Measurements from ENCODE around the gene S100A10. TPM values are rescaled to one million over a fixed set of nuclear protein-coding genes. Genes with fewer than 3 reads are reported as not detected.

S100A10 gene
- polyA plus RNA-seq, 1 donor from 2014 or later = 24.5 TPM

- H3K4me2 ChIP-seq (ENCODE audit: low read length) = no peak overlapping the region
- no peaks in the 10 kb centered on the region for H4K20me1 ChIP-seq (ENCODE audit: insufficient read depth)
- no peaks in the 10 kb centered on the region for H3F3A ChIP-seq (ENCODE audit: insufficient read depth, low read length, poor library complexity, severe bottlenecking)
- no peaks in the 10 kb centered on the region for H3K27me3 ChIP-seq (ENCODE audit: insufficient read depth, low read depth, low read length)
- H3K4me3 ChIP-seq (ENCODE audit: low read length) = no peak overlapping the region
- no peaks in the 10 kb centered on the region for H3K79me2 ChIP-seq (replicated peaks; ENCODE audit: insufficient read depth, low read length)
- H2AFZ ChIP-seq (ENCODE audit: low read depth, low read length) = no peak overlapping the region
- H3K36me3 ChIP-seq (ENCODE audit: insufficient read depth, low read length) = no peaks in the 10 kb centered on the region
- H3K9me2 ChIP-seq (ENCODE audit: insufficient read depth, low read length) = no peaks in the 10 kb centered on the region
- H3K9ac ChIP-seq (ENCODE audit: low read length) = no peak overlapping the region
- no peak overlapping the region for H3K27ac ChIP-seq (ENCODE audit: low read length)
- TF ChIP-seq REST (IDR thresholded peaks at IDR 0.05; ENCODE audit: borderline replicate concordance) (no peak), RAD21 (conservative IDR thresholded peaks at IDR 0.05) (no peak), TAF1 (IDR thresholded peaks at IDR 0.05; ENCODE audit: low read depth) (no peak), POLR2AphosphoS5 (IDR thresholded peaks at IDR 0.05) (no peak), EZH2 (IDR thresholded peaks at IDR 0.05; ENCODE audit: borderline replicate concordance, insufficient read depth, low read length, poor library complexity, severe bottlenecking) (no peak), CTCF (IDR thresholded peaks at IDR 0.05; ENCODE audit: poor library complexity, severe bottlenecking) (no peak), MXI1 (conservative IDR thresholded peaks at IDR 0.05; ENCODE audit: poor library complexity, severe bottlenecking) (no peak), EP300 (conservative IDR thresholded peaks at IDR 0.05; ENCODE audit: poor library complexity, severe bottlenecking) (no peak), SMC3 (conservative IDR thresholded peaks at IDR 0.05; ENCODE audit: poor library complexity) (no peak)
- no peaks in the 10 kb centered on the region for H3K9me3 ChIP-seq (ENCODE audit: low read length)
These were observed 21.0 kb downstream of the S100A10 start for GRCh38 chr1:151972542-151973248.

- Histone ChIP-seq H3K4me2 (ENCODE audit: low read length) (no peak overlapping the region), H3K36me3 (ENCODE audit: insufficient read depth, low read length) (no peaks in the 10 kb centered on the region), H3F3A (ENCODE audit: insufficient read depth, low read length, poor library complexity, severe bottlenecking) (no peaks in the 10 kb centered on the region), H4K20me1 (ENCODE audit: insufficient read depth) (no peaks in the 10 kb centered on the region), H3K9me2 (ENCODE audit: insufficient read depth, low read length) (no peaks in the 10 kb centered on the region), H3K4me3 (ENCODE audit: low read length) (no peak overlapping the region), H3K9ac (ENCODE audit: low read length) (no peak overlapping the region), H2AFZ (ENCODE audit: low read depth, low read length) (no peak overlapping the region), H3K27ac (ENCODE audit: low read length) (no peak overlapping the region), H3K79me2 (replicated peaks; ENCODE audit: insufficient read depth, low read length) (no peaks in the 10 kb centered on the region), H3K27me3 (ENCODE audit: insufficient read depth, low read depth, low read length) (no peaks in the 10 kb centered on the region), H3K9me3 (ENCODE audit: low read length) (no peaks in the 10 kb centered on the region)
- TF ChIP-seq EZH2 (IDR thresholded peaks at IDR 0.05; ENCODE audit: borderline replicate concordance, insufficient read depth, low read length, poor library complexity, severe bottlenecking) (no peak), RAD21 (conservative IDR thresholded peaks at IDR 0.05) (no peak), EP300 (conservative IDR thresholded peaks at IDR 0.05; ENCODE audit: poor library complexity, severe bottlenecking) (no peak), CTCF (IDR thresholded peaks at IDR 0.05; ENCODE audit: poor library complexity, severe bottlenecking) (no peak), TAF1 (IDR thresholded peaks at IDR 0.05; ENCODE audit: low read depth) (no peak), REST (IDR thresholded peaks at IDR 0.05; ENCODE audit: borderline replicate concordance) (no peak), POLR2AphosphoS5 (IDR thresholded peaks at IDR 0.05) (no peak), MXI1 (conservative IDR thresholded peaks at IDR 0.05; ENCODE audit: poor library complexity, severe bottlenecking) (no peak), SMC3 (conservative IDR thresholded peaks at IDR 0.05; ENCODE audit: poor library complexity) (no peak)
These were observed 23.0 kb downstream of the S100A10 start for GRCh38 chr1:151970626-151971025.
